DMS53 treated with DMSO at 0.1 percent for 48 hours (cell line): Measurements from ENCODE around the gene ZMAT5.

Experiments used
- DNase-seq: peaks from one replicate; lab custom pipeline; 2025; ENCODE audit not compliant: unreplicated experiment; lab: John Stamatoyannopoulos, UW

The ZMAT5 gene

DNA sequence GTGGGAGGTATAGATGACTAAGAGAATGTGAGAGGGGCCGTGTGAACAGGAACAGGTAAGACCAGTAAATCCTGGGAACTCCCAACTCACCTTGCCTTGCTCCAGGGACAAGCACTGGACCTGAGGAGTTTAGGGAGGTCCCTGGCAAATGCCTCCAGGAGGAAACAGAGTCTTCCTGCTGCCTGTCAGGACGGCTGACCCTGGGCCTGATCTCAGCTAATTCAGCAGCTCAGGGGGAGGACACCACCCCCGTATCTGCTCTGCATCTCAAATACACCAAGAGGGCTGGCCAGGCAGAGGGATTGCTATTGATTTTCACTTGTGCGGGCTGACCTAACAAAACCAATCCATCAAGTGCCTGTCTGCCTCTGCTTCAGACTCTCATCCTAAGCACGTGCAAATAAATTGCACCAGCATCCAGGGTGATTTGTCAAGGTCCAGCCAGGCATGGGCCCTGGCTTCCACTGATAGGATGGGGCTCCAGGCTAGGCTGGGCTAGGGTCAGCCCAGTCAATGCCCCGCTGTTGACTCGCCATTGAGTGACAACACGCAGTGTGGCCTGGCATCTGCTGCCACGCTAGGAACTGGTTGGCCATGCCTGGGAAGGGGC is 20.7 kb upstream of the ZMAT5 start:
- DNase-seq, result no peak

DNA sequence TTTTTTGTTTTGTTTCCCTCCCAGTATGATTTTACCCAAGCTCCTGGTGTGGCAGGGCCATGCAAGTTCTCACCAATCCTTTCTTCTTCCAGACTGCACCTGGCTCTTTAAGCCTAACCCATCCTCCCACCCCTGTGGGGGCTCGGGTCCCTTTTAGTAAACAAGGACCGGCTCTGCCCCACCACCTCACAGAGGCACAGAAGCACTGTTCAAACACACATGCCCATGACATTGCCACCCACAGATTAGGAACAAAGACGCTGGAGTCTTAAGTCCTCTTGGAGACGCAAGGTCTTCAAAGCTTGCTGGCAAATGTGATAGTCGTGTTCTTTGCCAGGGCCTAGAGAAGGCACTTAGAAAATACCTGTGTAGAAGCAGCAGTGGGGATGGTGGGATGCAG is 19.2 kb upstream of the ZMAT5 start:
- no peak for DNase-seq

GRCh38 chr22:29784451-29785361 is 17.9 kb upstream of the ZMAT5 start:
- DNase-seq, result no peak

GRCh38 chr22:29782061-29782845 is 15.4 kb upstream of the ZMAT5 start:
- DNase-seq, result no peak

DNA sequence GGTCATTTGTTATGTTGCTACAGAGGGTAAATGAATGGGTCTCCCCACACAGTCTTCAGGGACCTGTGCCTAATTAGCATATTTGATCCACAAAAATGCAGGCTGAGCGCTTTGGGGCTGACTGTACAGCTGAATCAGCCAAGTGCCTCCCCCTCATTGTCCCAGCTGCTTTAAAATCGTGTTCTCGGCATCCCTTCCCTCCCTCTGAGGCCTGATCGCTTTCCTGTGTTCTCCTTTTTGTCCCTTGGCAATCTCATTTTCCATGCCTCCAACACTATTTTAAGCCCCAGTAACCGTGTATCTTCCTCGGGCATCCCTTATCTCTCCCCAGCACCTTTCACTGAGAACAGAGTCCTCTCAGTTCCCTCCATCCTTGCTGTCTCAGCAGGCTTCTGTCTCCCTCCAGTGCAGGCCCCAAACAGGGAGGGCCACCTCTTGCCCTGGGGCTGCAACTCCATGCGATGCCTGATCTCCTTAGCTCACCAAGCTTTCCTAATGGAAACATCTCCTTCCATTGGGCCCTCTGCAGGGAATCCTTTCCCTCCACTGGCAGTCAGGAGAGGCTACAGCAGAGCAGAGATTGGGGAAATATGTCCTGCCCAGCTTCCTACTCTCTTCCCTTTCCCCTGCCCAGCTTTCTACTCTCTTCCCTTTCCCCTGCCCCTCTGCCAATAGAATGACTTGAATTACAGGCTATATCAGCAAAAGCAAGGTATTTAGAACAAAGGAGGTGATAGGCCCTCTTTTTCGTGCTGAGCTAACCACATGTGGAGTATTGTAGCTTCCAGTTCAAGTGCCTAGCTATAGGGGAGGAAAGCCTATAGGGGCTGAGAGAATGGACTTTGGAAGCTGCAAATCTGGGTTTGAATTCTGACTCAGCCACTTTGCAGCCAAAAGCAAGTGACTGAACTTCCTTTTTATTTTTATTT is 14.2 kb upstream of the ZMAT5 start:
- DNase-seq, result no peak

- DNase-seq, result no peak
These were observed 13.4 kb upstream of the ZMAT5 start for GRCh38 chr22:29780220-29780619.

- no peak for DNase-seq
These were observed 6.4 kb upstream of the ZMAT5 start for GRCh38 chr22:29773233-29773632.

DNA sequence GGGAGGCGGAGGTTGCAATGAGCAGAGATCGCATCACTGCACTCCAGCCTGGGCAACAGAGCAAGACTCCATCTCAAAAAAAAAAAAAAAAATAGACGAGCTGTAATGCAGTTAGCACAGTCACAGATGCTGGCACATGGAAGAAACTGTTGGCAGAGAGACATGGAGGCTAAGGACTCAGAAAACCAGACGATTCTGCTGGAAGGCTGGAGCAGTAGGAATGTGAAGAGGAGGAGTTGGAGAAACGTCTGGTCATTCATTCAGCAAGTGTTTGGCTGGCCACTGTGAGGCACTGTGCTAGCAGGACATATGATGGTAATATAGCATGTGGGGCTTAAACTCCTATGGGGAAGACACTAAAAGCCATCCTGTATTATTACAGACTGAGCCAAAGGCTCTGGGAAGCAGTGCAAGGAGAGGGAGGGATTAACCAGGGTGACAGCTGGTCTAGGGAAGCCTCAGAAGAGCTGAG is 5.4 kb upstream of the ZMAT5 start:
- DNase-seq, result peak; percentile 0

DNA sequence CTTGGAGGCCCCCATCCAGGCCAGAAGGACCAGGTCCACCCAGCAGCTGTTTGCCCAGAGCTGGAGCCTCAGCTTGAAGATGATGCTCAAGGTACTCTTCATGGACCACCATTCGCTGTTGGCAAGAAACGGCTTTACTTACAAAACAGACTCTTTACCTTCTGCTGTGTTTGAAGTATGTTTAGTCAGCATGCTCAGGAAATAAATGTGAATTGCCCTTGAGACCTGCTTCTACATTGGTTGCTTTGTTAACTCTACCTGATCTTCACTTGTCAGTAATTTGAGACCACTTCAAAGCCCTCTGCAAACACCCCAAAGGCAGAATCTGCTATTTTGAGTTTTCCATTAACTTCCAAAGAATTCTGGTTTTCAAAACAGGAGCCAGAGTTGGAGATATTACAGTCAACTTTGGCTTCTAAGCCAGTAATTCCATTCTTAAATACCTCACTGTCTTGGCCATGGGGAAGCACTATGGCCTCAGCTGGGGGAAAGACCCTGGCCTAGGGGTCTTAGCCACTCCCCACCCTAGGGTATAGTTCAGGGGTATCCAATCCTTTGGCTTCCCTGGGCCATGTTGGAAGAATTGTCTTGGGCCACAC is 3.0 kb upstream of the ZMAT5 start:
- DNase-seq, result peak; percentile 0

GRCh38 chr22:29768052-29768693 is 1.4 kb upstream of the ZMAT5 start:
- DNase-seq, result no peak

DNA sequence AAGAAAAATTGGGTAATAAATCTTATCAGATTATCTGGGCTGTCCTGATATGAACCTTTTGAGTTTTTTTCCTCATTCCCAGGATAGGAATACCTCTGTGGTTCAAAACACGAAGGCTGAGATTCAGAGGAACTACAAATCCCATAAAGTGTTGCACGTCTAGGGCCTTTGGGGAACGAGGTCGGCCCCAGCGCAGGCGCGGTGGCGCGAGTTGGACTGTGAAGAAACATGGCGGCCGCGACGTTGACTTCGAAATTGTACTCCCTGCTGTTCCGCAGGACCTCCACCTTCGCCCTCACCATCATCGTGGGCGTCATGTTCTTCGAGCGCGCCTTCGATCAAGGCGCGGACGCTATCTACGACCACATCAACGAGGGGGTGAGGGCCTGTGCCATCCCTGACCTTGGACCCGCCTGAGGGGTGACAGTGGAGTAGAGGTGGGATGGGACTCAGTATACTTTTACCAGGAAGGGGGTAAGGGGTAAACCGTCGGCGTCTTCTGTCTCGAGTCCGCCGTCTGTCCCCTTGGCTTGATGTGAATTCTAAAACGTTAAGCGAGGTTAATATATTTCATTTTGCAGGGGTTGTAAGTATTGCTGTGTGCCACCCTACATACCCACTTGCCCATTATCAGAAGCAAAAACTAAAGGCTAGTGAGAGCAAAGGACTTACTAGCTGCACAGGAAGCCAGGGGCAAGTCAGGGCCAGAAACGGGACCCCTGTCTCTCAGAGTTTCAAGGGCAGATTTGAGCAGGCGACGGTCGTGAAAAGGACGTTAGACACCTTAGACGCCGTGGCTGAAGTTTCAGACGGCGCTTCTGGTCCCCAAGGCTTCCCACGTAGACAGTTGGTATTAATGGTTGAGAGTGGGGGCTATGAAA is 604 bp upstream of the ZMAT5 start, which contains the start of gene UQCR10:
TSS of gene UQCR10 (plus strand) at position 199 of the 881 bp plus-strand sequence. CDS start at position 229, 30 bp downstream.
- peak; percentile 47 for DNase-seq

DNA sequence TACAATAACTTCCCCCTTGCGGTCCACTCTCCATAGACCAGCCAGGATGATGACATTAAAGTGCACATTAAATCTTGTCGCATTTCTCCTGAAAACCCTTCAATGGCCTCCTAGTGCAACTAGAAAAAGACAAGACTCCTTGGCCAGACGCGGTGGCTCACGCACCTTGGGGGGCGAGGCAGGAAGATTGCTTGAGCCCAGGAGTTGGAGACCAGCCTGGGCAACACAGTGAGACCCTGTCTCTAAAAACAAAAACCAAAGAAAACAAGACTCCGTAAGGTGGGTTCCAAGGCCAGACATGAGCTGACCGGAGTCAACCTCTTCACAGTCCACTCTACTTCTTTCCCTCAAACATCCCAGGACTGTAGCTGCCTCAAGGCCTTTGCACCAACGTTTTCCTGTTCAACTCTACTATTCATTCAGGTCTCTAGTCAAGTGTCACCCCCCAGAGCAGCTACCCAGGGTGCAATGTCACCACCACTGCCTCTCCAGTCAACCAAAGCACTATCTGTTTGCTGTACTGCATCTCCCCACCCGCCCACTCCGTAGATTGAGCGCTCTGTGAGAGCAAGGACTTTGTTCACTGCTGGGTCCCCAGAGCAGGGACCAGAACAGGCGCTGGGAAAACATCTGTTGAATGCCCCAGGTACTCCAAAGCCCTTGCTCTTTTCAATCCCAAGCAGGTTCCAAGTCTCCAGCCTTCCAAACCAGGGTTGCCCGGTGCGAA is 739 bp downstream of the ZMAT5 start:
- DNase-seq, result no peak

DNA sequence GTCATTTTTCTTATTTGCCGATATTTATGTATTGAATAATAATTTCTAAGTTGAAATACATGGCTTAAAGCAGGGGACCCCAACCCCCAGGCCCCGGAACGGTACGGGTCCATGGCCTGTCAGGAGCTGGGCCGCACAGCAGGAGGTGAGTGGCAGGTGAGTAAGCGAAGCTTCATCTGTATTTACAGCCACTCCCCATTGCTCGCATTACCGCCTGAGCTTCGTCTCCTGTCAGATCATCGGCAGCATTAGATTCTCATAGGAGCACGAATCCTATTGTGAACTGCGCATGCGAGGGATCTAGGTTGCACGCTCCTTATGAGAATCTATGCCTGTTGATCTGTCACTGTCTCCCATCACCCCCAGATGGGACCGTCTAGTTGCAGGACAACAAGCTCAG is 4.5 kb downstream of the ZMAT5 start:
- peak; percentile 50 for DNase-seq

- DNase-seq, result no peak
These were observed 7.8 kb downstream of the ZMAT5 start for GRCh38 chr22:29758959-29759358.

DNA sequence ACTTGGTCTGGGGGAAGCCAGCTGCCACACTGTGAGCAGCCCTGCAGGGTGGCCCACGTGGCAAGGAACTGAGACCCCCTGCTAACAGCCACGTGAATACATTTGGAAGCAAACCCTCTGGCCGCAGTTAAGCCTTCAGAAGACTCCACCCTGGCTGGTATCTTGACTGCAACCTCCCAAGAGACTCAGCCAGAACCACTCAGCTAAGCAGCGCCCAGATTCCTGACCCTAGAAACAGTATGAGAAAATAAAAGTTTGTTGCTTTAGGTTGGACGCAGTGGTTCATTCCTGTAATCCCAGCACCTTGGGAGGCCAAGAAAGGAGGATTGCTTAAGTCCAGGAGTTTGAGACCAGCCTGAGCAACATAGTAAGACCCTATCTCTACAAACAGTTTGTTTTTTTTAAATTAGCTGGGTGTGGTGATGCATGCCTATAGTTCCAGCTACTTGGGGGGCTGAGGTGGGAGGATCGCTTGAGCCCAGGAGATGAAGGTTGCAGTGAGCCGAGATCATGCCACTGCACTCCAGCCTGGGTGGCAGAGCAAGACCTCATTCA is 8.7 kb downstream of the ZMAT5 start:
- DNase-seq, result no peak

- DNase-seq, result no peak
These were observed 9.7 kb downstream of the ZMAT5 start for GRCh38 chr22:29757096-29757495.

DNA sequence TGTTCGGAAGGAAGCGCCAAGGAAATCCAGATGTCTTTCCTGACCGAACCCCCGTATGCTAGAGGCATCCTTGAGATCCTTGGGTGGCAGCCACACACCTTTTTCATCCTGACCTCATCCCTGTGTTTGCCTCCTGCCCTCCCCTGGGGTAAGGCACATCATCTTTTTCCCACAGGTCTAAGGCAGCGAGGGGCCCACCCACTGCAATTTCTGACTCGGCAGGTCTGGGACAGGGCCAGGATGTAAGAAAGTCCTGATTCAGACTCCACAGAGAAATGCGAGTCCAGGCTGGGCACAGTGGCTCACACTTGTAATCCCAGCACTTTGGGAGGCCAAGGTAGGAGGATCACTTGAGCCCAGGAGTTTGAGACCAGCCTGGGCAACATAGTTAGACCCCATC is 10.5 kb downstream of the ZMAT5 start:
- no peak for DNase-seq

GRCh38 chr22:29755889-29756288 is 10.9 kb downstream of the ZMAT5 start:
- DNase-seq, result no peak
